ENCODE measurements around the gene KLHL40.
A peak's percentile ranks its signal among the peaks of the same experiment; 100 is the strongest.

KLHL40 gene, protein sequence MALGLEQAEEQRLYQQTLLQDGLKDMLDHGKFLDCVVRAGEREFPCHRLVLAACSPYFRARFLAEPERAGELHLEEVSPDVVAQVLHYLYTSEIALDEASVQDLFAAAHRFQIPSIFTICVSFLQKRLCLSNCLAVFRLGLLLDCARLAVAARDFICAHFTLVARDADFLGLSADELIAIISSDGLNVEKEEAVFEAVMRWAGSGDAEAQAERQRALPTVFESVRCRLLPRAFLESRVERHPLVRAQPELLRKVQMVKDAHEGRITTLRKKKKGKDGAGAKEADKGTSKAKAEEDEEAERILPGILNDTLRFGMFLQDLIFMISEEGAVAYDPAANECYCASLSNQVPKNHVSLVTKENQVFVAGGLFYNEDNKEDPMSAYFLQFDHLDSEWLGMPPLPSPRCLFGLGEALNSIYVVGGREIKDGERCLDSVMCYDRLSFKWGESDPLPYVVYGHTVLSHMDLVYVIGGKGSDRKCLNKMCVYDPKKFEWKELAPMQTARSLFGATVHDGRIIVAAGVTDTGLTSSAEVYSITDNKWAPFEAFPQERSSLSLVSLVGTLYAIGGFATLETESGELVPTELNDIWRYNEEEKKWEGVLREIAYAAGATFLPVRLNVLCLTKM

GRCh38 chr3:42685363-42685881, at the start of gene KLHL40:
TSS of gene KLHL40 (plus strand) at chr3:42685537. CDS start at chr3:42685619, 82 bp downstream.
- H3K4me1 ChIP-seq (ENCODE audit: control insufficient read depth, insufficient read depth, low read length, unreplicated experiment): peaks cover 16% of the 10 kb centered on the region
- H3K79me2 ChIP-seq (ENCODE audit: control insufficient read depth, insufficient read depth, low read length, unreplicated experiment): no peaks in the 10 kb centered on the region
- no peaks in the 10 kb centered on the region for H3K36me3 ChIP-seq (ENCODE audit: insufficient read depth, low read length)
- H2AFZ ChIP-seq (ENCODE audit: low read length, unreplicated experiment): no peak within 1 kb of the TSS
- no peak within 1 kb of the TSS for H3K27ac ChIP-seq (ENCODE audit: low read depth, low read length)
- peaks cover 23% of the 10 kb centered on the region for H3K27me3 ChIP-seq (ENCODE audit: insufficient read depth, low read length)
- H3K4me3 ChIP-seq (ENCODE audit: low read depth, low read length): peak within 1 kb of the TSS; percentile 50; the same call in 1 of the 2 replicates

- H3K36me3 ChIP-seq (ENCODE audit: insufficient read depth, low read length): peaks cover 84% of the 10 kb centered on the region
- no peak overlapping the region for H3K27ac ChIP-seq (ENCODE audit: low read depth, low read length)
- H3K79me2 ChIP-seq (ENCODE audit: control insufficient read depth, insufficient read depth, low read length, unreplicated experiment): peaks cover 12% of the 10 kb centered on the region
- no peak overlapping the region for H3K4me3 ChIP-seq (ENCODE audit: low read depth, low read length)
- H3K4me1 ChIP-seq (ENCODE audit: control insufficient read depth, insufficient read depth, low read length, unreplicated experiment): peaks cover 18% of the 10 kb centered on the region
- H3K27me3 ChIP-seq (ENCODE audit: insufficient read depth, low read length): no peaks in the 10 kb centered on the region
- no peak overlapping the region for H2AFZ ChIP-seq (ENCODE audit: low read length, unreplicated experiment)
Measured at GRCh38 chr3:42637001-42637400, 48.3 kb upstream of the KLHL40 start.

DNA sequence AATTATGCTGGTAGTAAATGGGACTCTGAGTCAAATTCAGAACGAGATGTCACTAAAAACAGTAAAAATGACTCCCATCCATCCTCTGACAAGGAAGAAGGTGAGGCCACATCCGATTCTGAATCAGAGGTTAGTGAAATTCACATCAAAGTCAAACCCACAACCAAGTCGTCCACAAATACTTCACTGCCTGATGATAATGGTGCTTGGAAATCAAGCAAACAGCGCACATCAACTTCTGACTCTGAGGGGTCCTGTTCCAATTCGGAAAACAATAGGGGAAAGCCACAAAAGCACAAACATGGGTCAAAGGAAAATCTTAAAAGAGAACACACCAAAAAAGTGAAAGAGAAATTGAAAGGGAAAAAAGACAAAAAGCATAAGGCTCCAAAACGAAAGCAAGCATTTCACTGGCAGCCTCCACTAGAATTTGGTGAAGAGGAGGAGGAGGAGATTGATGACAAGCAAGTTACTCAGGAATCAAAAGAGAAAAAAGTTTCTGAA, 46.9 kb upstream of the KLHL40 start:
- Histone ChIP-seq H3K4me3 (ENCODE audit: low read depth, low read length) (peak overlapping the region; percentile 58), H3K79me2 (ENCODE audit: control insufficient read depth, insufficient read depth, low read length, unreplicated experiment) (peaks cover 17% of the 10 kb centered on the region), H3K4me1 (ENCODE audit: control insufficient read depth, insufficient read depth, low read length, unreplicated experiment) (peaks cover 13% of the 10 kb centered on the region), H3K27me3 (ENCODE audit: insufficient read depth, low read length) (no peaks in the 10 kb centered on the region), H3K36me3 (ENCODE audit: insufficient read depth, low read length) (peaks cover 81% of the 10 kb centered on the region), H3K27ac (ENCODE audit: low read depth, low read length) (peak overlapping the region; percentile 66), H2AFZ (ENCODE audit: low read length, unreplicated experiment) (no peak overlapping the region)

DNA sequence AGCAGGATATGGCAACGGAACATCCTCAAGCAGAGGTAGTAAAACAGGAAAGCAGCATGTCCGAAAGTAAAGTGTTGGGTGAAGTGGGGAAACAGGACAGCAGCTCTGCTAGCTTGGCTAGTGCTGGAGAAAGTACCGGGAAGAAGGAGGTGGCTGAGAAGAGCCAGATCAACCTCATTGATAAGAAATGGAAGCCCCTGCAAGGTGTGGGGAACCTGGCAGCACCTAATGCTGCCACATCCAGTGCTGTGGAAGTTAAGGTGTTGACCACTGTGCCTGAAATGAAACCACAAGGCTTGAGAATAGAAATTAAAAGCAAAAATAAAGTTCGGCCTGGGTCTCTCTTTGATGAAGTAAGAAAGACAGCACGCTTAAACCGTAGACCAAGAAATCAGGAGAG, 46.1 kb upstream of the KLHL40 start:
- Histone ChIP-seq H3K27me3 (ENCODE audit: insufficient read depth, low read length) (no peaks in the 10 kb centered on the region), H2AFZ (ENCODE audit: low read length, unreplicated experiment) (no peak overlapping the region), H3K27ac (ENCODE audit: low read depth, low read length) (peak overlapping the region; percentile 66), H3K4me1 (ENCODE audit: control insufficient read depth, insufficient read depth, low read length, unreplicated experiment) (peaks cover 13% of the 10 kb centered on the region), H3K36me3 (ENCODE audit: insufficient read depth, low read length) (peaks cover 80% of the 10 kb centered on the region), H3K79me2 (ENCODE audit: control insufficient read depth, insufficient read depth, low read length, unreplicated experiment) (peaks cover 17% of the 10 kb centered on the region), H3K4me3 (ENCODE audit: low read depth, low read length) (no peak overlapping the region)

DNA sequence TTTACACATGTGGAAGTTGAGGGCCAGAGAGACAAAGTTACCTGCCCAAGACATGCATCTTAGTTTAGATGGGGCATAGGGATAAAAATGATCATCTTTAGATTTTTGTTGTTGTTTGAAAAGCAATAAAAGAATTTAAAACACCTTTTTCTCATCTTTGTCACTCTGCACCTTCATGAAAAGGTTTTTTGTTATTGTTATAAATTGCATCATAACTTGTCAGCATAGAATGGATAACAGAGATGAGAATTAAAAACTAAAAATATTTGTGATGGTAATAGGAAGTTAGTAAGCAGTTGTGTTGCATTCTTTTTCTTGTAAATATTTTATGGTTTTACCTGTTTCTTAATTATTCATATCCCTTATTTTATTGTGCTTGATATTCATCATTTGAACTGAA, 45.2 kb upstream of the KLHL40 start:
- Histone ChIP-seq H3K36me3 (ENCODE audit: insufficient read depth, low read length) (peaks cover 75% of the 10 kb centered on the region), H3K79me2 (ENCODE audit: control insufficient read depth, insufficient read depth, low read length, unreplicated experiment) (peaks cover 17% of the 10 kb centered on the region), H3K4me1 (ENCODE audit: control insufficient read depth, insufficient read depth, low read length, unreplicated experiment) (peaks cover 13% of the 10 kb centered on the region)

GRCh38 chr3:42640771-42641370, 44.5 kb upstream of the KLHL40 start:
- peaks cover 75% of the 10 kb centered on the region for H3K36me3 ChIP-seq (ENCODE audit: insufficient read depth, low read length)

More for the DNA sequence above, 45.2 kb upstream of the KLHL40 start:
- no peak overlapping the region for H3K27ac ChIP-seq (ENCODE audit: low read depth, low read length)
- H3K4me3 ChIP-seq (ENCODE audit: low read depth, low read length): no peak overlapping the region
- H3K27me3 ChIP-seq (ENCODE audit: insufficient read depth, low read length): no peaks in the 10 kb centered on the region
- H2AFZ ChIP-seq (ENCODE audit: low read length, unreplicated experiment): no peak overlapping the region

GRCh38 chr3:42647821-42648459, 37.4 kb upstream of the KLHL40 start:
- H2AFZ ChIP-seq (ENCODE audit: low read length, unreplicated experiment): no peak overlapping the region
- no peaks in the 10 kb centered on the region for H3K27me3 ChIP-seq (ENCODE audit: insufficient read depth, low read length)
- H3K4me3 ChIP-seq (ENCODE audit: low read depth, low read length): no peak overlapping the region
- H3K36me3 ChIP-seq (ENCODE audit: insufficient read depth, low read length): peaks cover 31% of the 10 kb centered on the region
- peaks cover 38% of the 10 kb centered on the region for H3K79me2 ChIP-seq (ENCODE audit: control insufficient read depth, insufficient read depth, low read length, unreplicated experiment)
- peaks cover 43% of the 10 kb centered on the region for H3K4me1 ChIP-seq (ENCODE audit: control insufficient read depth, insufficient read depth, low read length, unreplicated experiment)
- H3K27ac ChIP-seq (ENCODE audit: low read depth, low read length): no peak overlapping the region

More at GRCh38 chr3:42640771-42641370, 44.5 kb upstream of the KLHL40 start:
- Histone ChIP-seq H3K4me3 (ENCODE audit: low read depth, low read length) (no peak overlapping the region), H3K79me2 (ENCODE audit: control insufficient read depth, insufficient read depth, low read length, unreplicated experiment) (peaks cover 17% of the 10 kb centered on the region), H3K27me3 (ENCODE audit: insufficient read depth, low read length) (no peaks in the 10 kb centered on the region), H3K27ac (ENCODE audit: low read depth, low read length) (no peak overlapping the region), H3K4me1 (ENCODE audit: control insufficient read depth, insufficient read depth, low read length, unreplicated experiment) (peaks cover 13% of the 10 kb centered on the region), H2AFZ (ENCODE audit: low read length, unreplicated experiment) (no peak overlapping the region)

GRCh38 chr3:42649006-42649405, 36.3 kb upstream of the KLHL40 start:
- Histone ChIP-seq H3K27me3 (ENCODE audit: insufficient read depth, low read length) (no peaks in the 10 kb centered on the region), H2AFZ (ENCODE audit: low read length, unreplicated experiment) (no peak overlapping the region), H3K4me1 (ENCODE audit: control insufficient read depth, insufficient read depth, low read length, unreplicated experiment) (peaks cover 47% of the 10 kb centered on the region), H3K27ac (ENCODE audit: low read depth, low read length) (0 out of 2 replicates have a peak overlapping the region, but pooled peaks have one; percentile 13), H3K36me3 (ENCODE audit: insufficient read depth, low read length) (peaks cover 25% of the 10 kb centered on the region), H3K79me2 (ENCODE audit: control insufficient read depth, insufficient read depth, low read length, unreplicated experiment) (peaks cover 49% of the 10 kb centered on the region), H3K4me3 (ENCODE audit: low read depth, low read length) (no peak overlapping the region)

DNA sequence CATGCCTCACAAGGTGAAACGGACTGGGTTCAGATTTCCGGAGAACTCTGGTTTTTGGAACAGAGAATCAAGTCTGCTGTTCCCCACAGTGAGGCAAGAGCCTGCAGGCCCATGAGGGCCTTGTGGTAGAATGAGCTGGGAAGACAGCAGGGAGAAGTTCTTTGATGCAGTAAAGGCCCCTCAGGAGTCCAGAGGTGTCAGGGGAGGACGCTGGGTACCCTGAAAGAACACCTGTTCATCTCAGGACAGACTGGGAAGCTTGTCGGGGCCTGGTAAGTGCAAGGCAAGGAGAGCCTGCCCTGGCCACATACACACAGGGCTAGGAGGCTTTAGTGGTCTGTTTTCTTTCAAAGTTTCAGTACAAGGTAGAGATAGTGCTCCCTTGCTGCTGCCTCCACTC, 35.6 kb upstream of the KLHL40 start:
- no peak overlapping the region for H2AFZ ChIP-seq (ENCODE audit: low read length, unreplicated experiment)
- H3K27ac ChIP-seq (ENCODE audit: low read depth, low read length): no peak overlapping the region
- peaks cover 24% of the 10 kb centered on the region; the same call in 1 of the 2 replicates for H3K36me3 ChIP-seq (ENCODE audit: insufficient read depth, low read length)
- peaks cover 47% of the 10 kb centered on the region for H3K4me1 ChIP-seq (ENCODE audit: control insufficient read depth, insufficient read depth, low read length, unreplicated experiment)
- no peaks in the 10 kb centered on the region for H3K27me3 ChIP-seq (ENCODE audit: insufficient read depth, low read length)
- no peak overlapping the region for H3K4me3 ChIP-seq (ENCODE audit: low read depth, low read length)
- H3K79me2 ChIP-seq (ENCODE audit: control insufficient read depth, insufficient read depth, low read length, unreplicated experiment): peaks cover 54% of the 10 kb centered on the region
